Neutrophil (primary cell): ENCODE data around the gene LSM3.

Experiments
- H3K27ac ChIP-seq: fragments of 200-600 bp; sonication (generic); 2 replicates; pipeline ENCODE4 v1.5.1; 2016; ENCODE audit warnings: mild to moderate bottlenecking, moderate library complexity
- H3K27me3 ChIP-seq: fragments of 200-600 bp; sonication (generic); 2 replicates; pipeline ENCODE4 v1.6.0; 2016; ENCODE audit warnings: mild to moderate bottlenecking
- H3K36me3 ChIP-seq: fragments of 200-600 bp; sonication (generic); 2 replicates; pipeline ENCODE4 v1.5.1; 2017
- H3K4me1 ChIP-seq, 2 experiments: fragments of 200-600 bp in 1 of 2; sonication (generic) in 1 of 2; 1 replicate in 1 of 2; 2 replicates in 1 of 2; pipeline versions ENCODE4 v1.5.1 to v1.6.1; 2013 to 2016; ENCODE audit warnings: low read depth in 1 of 2, low read length in 1 of 2, mild to moderate bottlenecking in 1 of 2, moderate library complexity in 1 of 2; ENCODE audit not compliant: control insufficient read depth in 1 of 2, insufficient read depth in 1 of 2
- H3K4me3 ChIP-seq, 2 experiments: fragments of 200-600 bp in 1 of 2; sonication (generic) in 1 of 2; 1 replicate in 1 of 2; 2 replicates in 1 of 2; pipeline ENCODE4 v1.5.1; 2013 to 2016; ENCODE audit warnings: low read depth in 1 of 2, low read length in 1 of 2, mild to moderate bottlenecking in 1 of 2, moderate library complexity in 1 of 2
- H3K9me3 ChIP-seq: fragments of 200-600 bp; sonication (generic); 2 replicates; pipeline ENCODE4 v1.5.1; 2016
- TF ChIP-seq, protein P1 (sequence below): fragments of 200-600 bp; sonication (generic); IDR thresholded peaks from 2 replicates; pipeline ENCODE4 v1.5.1; 2016; ENCODE audit warnings: antibody characterized with exemption

LSM3 gene

DNA sequence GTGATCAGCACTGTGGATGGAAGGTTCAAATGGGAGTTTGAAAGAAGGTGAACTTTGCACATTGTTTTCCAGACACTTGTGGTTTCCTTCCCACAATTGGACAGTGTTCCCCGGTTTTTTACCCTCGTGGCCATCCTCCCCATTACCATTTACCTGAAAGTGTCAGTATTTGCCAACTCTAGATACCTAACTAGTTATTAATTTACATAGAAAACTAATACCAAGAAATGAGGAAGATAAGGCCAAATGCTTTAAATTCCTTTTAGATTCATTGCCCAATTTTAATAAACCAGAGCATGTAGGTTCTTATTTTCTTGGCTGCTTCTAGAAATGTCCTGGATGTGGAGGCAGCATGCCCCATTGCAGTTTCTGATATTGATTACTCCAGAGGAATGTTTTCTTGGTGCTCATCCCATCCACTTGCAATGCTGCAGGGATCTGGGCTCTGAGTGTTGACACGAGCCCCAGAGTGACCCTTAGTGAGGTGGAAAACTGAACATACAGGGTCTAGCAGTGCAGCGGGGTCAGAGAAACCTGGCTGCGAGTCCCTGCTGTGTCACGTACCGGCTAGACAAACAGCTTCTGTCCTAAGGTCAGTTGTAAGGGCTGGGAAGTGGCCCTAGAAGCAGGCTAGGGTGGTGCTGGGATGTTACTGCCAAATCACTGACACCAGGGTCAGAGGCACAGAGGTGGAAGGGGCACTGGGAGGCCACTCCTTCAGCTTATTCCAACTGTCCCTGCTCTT, 23.5 kb downstream of the LSM3 start:
- Histone ChIP-seq H3K4me1 (peaks cover 3 to 6% of the 10 kb centered on the region in 2 experiments), H3K9me3 (no peaks in the 10 kb centered on the region), H3K4me3 (no peak overlapping the region), H3K27me3 (no peaks in the 10 kb centered on the region), H3K36me3 (peaks cover 26% of the 10 kb centered on the region), H3K27ac (no peak overlapping the region)
- TF ChIP-seq, protein P1, sequence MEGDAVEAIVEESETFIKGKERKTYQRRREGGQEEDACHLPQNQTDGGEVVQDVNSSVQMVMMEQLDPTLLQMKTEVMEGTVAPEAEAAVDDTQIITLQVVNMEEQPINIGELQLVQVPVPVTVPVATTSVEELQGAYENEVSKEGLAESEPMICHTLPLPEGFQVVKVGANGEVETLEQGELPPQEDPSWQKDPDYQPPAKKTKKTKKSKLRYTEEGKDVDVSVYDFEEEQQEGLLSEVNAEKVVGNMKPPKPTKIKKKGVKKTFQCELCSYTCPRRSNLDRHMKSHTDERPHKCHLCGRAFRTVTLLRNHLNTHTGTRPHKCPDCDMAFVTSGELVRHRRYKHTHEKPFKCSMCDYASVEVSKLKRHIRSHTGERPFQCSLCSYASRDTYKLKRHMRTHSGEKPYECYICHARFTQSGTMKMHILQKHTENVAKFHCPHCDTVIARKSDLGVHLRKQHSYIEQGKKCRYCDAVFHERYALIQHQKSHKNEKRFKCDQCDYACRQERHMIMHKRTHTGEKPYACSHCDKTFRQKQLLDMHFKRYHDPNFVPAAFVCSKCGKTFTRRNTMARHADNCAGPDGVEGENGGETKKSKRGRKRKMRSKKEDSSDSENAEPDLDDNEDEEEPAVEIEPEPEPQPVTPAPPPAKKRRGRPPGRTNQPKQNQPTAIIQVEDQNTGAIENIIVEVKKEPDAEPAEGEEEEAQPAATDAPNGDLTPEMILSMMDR, result no peak

DNA sequence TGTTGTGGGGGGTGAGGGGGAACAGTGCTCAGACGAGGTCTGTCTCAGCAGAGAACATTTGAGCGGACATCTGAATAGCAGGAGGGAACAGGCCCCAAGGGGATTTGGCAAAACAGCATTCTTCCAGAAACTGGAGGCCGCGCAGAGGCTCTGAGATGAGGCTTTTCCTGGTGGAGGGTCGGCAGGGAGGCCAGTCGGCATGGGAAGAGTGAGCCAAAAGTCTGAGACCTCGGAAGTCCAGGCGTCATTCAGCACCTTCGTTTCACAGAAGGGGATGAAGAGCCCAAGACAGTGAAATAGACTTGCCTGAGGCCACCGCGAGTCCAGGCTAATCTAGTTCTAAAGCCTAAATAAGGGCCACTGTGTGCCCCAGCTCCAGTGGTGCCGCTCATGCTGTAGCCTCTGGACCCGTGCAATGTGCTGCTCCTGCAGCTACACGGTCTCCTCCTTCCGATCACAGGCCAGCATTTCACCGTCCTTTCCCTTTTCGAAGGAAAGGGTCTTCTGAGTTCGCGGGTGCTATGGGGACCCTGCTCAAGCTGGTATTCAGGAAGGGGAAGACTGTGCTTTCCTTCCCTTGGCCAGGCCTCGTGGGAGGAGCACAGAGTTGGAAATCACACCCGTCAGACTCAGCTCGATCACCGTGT, 24.4 kb downstream of the LSM3 start:
- Histone ChIP-seq H3K4me1 (peaks cover 3 to 6% of the 10 kb centered on the region in 2 experiments), H3K9me3 (no peaks in the 10 kb centered on the region), H3K36me3 (peaks cover 24% of the 10 kb centered on the region), H3K4me3 (no peak overlapping the region), H3K27ac (no peak overlapping the region), H3K27me3 (no peaks in the 10 kb centered on the region)
- TF ChIP-seq, protein P1, result no peak

DNA sequence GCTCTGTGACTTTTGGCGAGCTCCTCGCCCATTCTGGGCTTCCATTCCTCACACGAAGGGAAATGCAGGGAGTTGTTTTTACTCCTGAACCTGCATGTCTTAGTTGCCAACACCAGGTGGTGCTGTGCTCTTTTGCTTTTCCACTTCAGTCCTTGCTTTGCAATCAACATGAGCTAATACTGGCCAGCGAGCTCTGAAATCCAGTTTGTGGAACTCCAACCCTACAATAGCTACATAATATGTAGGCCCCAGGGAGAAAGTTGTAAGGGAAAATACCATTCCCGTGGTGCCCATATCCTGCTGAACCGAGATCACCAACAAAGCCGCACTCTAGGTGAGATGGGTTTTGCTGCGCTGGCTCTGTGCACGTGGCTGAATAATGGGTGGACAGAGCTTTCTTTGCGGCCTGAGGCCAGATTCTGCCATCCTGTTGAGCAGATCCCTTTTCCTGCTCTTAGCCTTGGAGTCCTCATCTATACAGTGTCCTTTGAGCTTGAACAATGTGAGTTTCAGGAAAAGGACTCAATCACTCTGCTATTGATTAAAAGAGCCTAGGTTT, 25.0 kb downstream of the LSM3 start:
- Histone ChIP-seq H3K9me3 (no peaks in the 10 kb centered on the region), H3K27ac (no peak overlapping the region), H3K4me3 (no peak overlapping the region), H3K4me1 (peaks cover 3 to 6% of the 10 kb centered on the region in 2 experiments), H3K36me3 (peaks cover 18% of the 10 kb centered on the region), H3K27me3 (no peaks in the 10 kb centered on the region)
- TF ChIP-seq, protein P1, result peak; percentile 64

DNA sequence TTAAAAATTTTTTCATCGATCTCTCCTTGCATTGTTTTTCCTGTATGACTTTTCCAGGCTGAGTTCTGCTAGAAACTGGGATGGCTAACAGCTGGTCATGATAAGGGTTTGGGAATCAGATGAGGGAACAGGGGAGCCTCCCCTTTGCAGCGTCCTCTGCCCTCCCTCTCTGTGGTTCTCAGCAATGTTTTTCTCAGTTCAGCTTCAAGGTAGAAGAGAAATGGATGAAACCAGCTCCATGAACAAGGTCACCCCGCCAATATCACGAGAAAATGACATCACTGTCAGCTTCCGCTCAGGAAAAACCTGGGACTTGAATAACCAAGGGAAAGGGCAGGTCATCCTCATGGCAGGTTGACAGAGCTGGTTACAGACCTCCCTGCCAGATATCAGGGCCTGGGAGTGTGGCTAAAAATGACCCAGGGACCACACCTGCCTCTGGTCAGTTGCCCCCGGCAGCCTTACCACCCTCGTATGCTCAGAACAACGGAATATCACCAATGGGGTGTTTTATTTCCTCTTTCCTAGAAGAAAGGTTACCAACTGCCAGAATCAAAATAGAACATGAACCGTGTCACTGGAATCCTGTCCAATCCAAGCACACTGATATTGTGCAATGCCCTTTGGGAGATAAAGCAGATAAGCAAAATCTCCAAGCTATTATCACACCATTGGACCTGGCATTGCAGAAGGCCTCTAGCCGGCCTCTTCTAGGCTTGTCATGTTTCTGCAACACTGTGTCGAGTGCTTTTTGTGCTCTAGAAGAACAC, 26.1 kb downstream of the LSM3 start:
- H3K4me1 ChIP-seq, result peaks cover 3 to 6% of the 10 kb centered on the region in 2 experiments
- no peaks in the 10 kb centered on the region for H3K9me3 ChIP-seq
- H3K27ac ChIP-seq, result no peak overlapping the region
- TF ChIP-seq, protein P1, result no peak
- peaks cover 7% of the 10 kb centered on the region for H3K36me3 ChIP-seq
- no peak overlapping the region for H3K4me3 ChIP-seq
- no peaks in the 10 kb centered on the region for H3K27me3 ChIP-seq

DNA sequence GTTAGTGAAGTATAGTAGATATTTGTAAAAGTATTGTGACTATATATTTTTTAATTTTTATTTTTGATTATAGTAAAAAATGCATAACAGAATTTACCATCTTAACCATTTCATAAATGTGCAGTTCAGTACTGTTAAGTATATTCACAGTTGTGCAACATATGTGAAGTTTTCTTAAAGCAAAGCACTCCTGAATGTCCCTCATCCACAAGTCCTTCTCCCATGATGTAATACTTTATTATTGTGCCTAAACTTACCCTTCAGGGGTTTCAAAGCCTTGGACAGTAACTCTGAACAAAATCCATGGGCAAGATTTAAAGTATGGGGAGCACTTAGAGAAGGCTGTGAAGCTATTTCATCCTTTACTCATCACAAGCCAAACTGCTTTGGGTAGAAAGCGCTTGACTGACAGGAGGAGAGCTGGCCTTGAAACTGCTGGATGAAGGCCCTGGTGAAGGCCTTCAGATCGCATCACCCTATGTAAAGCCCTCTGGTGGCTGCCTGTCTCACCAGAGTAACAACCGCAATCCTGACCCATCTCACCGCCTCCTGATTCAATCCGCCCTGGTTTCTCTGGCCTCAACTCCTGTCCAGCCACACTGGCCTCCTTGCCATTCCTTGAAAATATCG, 28.0 kb downstream of the LSM3 start:
- H3K4me1 ChIP-seq, result peaks cover 3 to 6% of the 10 kb centered on the region in 2 experiments
- H3K9me3 ChIP-seq, result no peaks in the 10 kb centered on the region
- H3K4me3 ChIP-seq, result no peak overlapping the region
- H3K36me3 ChIP-seq, result no peaks in the 10 kb centered on the region
- H3K27ac ChIP-seq, result no peak overlapping the region
- TF ChIP-seq, protein P1, result no peak
- no peaks in the 10 kb centered on the region for H3K27me3 ChIP-seq
